ENCODE measurements around the gene OR51G1.
"Not testable (repeated sequence)": the region's sequence is repeated elsewhere in the genome, so short reads cannot be mapped to it uniquely, and the experiment has no call there.

Gene OR51G1, protein sequence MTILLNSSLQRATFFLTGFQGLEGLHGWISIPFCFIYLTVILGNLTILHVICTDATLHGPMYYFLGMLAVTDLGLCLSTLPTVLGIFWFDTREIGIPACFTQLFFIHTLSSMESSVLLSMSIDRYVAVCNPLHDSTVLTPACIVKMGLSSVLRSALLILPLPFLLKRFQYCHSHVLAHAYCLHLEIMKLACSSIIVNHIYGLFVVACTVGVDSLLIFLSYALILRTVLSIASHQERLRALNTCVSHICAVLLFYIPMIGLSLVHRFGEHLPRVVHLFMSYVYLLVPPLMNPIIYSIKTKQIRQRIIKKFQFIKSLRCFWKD

DNA sequence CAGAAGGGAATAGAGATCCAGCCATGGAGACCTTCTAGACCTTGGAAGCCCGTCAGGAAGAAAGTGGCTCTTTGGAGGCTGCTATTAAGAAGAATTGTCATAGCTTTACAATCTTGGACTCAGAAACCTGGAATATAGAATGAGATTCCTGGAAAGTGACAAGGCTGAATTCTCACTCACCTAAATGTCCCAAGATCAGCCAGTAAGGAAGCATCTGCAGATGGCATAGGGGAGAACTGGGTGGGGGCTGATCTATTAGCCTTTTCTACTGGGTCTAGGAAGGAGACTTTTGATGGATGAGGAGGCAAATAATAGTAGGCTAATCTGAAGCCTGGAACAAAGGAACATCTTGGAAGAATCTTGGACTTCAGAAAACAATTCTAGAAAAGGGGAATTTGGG lies at the start of gene OR51G1:
Gene OR51G1, minus strand, starts transcription at position 101 of the 400 bp plus-strand sequence. Its CDS starts 0 bp downstream, at position 101.
- DNase-seq = no peak

DNA sequence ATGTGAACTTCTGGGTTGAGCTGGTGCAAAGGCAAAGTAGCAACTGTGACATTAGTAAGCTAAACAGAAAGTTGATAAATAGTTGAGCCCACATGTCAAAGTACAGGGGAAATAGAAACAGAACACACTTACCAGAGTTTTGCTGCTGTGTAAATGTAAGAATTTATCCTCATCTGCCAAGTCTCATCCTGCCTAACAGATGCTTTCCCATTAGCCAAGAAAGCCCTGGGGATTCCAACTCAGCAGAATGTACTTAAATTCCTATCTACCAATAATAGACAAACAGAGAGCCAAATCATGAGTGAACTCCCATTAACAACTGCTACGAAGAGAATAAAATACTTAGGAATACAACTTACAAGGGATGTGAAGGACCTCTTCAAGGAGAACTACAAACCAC lies 38.7 kb upstream of the OR51G1 start:
- DNase-seq = no peak

DNA sequence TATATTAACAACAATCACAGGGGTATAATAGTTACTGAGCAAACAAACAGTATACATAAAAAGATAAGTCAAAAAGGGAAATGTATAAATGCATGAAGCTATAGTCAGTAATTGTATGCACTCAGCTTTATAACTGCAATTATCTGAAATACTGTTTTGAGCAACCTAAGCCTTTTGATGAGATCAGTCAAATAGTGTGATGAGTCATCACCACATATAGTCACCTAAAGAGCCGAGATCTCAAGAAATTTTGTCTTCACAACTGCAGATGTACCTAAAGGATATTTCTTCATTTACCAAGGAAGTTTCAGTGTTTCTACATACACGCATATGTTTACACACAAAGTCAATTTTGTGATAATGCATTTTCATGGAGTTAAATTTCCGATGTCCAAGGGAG lies 36.7 kb upstream of the OR51G1 start:
- DNase-seq = no peak

DNA sequence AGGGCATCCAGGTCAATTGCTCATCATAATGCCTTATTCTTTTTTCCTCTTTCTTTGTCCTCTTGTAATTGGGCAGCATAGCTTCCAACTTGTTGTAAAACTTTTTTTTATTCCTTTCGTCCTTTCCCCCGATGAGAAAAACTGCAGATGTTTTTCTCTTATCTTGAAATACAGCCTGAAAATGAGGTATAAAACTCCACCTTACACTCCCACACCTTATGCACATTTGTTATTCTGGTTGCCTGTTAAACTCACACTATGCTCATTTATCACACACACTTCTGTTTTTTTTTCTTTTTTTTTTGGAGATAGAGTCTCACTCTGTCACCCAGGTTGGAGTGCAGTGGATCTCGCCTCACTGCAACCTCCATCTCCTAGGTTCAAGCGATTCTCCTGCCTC lies 33.3 kb upstream of the OR51G1 start:
- DNase-seq = no peak

DNA sequence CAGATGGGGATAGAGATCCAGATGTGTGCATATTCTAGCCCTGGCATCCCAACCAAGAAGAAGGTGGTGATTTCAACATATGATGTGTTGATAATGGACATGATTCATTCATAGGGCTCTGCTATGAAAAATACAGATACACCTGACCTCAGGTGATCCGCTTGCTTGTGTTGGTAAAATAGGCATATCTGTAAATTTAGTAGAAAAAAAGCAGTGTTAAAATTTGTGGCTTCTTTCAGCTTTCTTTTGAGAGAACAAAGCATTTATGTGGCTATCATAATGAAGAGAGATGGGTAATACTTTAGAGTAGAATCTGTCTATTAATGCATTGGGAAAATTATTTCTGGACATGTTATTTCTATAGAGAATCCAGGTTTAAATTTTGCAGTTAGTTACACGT lies 31.5 kb upstream of the OR51G1 start, which contains the start of gene OR51A2:
Gene OR51A2, minus strand, starts transcription at position 101 of the 400 bp plus-strand sequence. Its CDS starts 0 bp downstream, at position 101.
- not testable (repeated sequence) for DNase-seq

DNA sequence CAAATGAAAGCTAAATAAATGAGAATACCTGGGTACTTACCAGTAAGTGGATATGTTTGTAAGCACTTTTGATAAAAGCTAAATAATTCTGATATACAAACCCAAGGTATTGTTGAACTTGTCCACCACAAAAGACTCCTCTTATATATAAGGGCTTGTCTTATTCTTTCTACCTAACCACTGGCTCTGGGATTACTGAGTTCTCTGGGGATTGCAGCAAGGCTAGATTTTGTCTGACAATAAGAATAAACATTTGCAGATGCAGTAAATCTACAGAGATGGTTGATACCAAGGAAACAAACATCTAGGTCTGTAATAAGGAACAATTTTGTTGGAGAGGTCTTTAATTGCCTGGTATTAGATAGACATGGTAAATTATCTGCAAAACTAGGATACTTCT lies 23.4 kb upstream of the OR51G1 start, which contains the start of gene OR51A4:
Gene OR51A4, minus strand, starts transcription at position 101 of the 400 bp plus-strand sequence. CDS start 505 bp downstream, outside the sequence.
- DNase-seq = no peak

DNA sequence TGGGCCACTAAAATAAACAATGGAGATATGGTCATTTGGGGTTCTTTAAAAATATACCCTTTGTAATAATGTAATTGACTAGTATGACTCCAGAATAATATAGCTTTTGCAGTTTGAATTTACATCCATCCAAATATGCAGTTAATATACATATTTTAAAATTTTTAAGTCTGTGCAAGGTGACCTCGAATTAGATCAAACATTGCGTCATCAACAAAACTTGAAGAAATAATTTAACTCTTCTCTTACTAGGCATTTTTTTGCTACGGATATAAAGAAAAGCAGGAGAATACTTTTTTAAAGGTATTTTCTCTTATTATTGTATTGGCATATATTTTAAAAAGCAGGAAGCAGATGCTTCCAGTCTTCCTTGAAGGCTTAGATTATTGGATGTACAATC lies 12.6 kb upstream of the OR51G1 start:
- DNase-seq = no peak

DNA sequence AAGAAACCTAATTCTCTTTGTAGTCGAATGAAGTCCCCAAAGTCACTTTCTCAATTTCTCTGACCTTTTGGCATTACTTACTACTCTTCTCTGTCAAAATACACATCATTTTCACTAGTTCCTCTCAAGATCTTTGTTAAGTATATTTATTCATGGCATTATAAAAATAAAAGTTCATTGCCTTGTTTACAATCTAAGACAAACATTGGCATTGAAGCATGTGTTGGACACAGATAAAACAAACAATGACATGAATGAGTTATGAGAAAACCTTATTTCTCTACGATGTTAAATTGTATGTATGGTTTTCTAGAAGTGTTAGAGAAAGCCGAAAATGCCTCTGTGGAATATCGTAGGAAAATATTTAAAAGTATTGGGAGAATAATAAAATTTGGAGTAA lies 8.6 kb upstream of the OR51G1 start:
- DNase-seq = no peak

DNA sequence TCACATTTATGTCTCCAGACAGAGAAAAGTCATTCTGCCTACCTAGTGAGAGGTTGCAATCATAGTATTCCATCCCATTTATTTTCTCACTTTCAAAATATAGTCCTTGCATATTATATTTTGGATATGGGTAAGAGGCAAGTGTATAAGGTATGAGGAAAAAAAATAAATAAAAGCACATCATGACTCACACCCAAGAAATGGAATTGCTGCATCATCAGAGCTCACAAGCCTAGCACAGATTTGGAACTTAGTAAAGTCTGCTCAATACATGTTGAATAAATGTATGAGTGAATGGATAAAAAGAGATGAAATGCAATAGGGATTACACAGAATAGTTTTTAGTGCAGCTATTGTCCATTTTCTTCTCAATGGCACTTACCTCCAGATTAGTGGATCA lies 2.5 kb upstream of the OR51G1 start:
- DNase-seq = no peak

DNA sequence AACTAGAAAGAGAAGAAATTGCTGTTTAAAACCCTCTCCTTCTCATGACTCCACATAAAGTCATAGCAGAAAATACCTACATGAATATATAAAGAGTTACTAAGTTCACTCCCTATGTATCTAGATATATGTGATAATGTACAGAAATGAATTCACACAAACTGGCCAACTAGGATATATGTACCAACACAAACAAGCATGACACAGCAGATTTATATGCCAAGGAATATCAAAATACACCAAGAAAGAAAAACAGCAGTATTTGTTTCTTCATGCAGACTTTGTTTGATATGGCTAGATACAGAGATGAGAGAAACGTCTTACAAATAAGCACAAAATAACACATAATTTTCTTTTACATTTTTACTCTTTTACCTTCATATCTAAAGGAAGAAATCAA lies 1.8 kb downstream of the OR51G1 start:
- no peak for DNase-seq

DNA sequence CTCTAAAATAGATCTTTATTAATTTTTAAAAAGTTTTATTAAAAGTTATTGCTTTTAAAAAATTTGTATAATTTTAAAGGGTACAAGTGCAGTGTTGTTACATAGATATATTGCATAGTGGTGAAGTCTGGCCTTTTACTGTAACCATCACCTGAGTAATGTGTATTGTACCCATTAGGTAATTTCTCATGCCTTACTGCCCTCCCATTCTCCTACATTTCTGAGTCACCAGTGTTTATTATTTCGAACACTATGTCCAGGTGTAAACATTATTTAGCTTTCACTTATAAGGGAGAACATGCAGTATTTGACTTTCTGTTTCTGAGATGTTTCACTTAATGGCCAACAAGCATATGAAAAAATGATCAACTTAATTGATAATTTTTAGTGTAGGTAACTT lies 2.3 kb downstream of the OR51G1 start:
- no peak for DNase-seq

DNA sequence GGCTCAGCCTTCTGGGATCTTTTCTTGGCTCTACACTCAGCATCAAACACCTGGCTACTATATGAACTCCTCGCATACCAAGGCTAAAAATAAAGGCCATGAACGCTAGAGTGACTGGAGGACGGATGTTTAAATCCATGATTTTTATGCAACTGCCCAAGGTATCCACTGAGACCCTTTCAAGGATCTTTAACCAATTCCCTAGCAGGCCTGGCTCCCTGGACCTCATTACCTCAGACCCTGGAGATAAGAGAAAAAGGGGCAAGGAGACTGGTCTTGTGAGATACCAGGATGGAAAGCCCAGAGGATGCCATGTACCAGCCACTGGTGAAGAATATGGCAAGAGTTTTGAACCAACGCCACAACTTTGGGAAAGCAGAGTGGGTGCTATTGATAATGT lies 4.9 kb downstream of the OR51G1 start, which contains the start of gene OR51G2:
Gene OR51G2, minus strand, starts transcription at position 101 of the 400 bp plus-strand sequence. CDS start 3,687 bp downstream, outside the sequence.
- DNase-seq = no peak

DNA sequence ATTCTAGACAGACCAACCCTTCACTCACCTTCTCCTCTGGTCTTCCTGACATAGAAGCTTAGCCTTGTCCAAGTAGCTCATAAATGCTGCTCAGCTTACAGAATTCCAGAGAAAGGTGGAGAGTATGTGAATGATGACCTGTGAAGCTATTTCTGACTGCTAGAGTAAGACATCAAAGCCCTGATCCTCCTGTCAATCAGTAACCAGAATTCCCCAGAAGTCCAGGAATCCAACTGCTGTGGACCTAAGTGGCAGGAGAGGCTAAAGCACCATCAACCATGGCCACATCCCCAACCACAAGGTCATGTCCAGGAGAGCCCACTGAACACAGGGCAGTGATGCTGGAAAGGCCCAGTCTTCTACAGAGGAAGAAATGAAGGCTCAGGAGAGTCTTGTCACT lies 7.6 kb downstream of the OR51G1 start:
- no peak for DNase-seq

DNA sequence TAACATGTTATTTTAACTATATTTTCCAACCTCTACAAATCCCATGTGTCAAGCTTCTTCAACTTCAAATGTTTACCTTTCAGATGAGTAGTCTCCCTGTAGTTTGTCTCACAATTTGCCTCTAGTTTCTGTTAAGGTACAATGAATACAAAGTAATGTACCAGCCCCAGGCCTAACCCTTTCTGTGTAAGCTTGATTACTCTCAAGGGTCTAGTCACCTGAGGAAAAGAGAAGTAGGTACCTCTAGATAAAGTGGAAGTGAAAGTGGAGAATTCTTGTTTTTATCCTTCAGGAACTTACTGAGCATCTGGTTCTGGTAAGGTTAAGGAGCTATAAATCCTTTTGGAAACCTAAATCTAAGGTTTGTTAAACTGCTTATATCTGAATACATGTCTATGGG lies 20.7 kb downstream of the OR51G1 start, which contains the start of gene OR51A7:
Gene OR51A7, plus strand, starts transcription at position 300 of the 400 bp plus-strand sequence. CDS start 3,587 bp downstream, outside the sequence.
- no peak for DNase-seq

DNA sequence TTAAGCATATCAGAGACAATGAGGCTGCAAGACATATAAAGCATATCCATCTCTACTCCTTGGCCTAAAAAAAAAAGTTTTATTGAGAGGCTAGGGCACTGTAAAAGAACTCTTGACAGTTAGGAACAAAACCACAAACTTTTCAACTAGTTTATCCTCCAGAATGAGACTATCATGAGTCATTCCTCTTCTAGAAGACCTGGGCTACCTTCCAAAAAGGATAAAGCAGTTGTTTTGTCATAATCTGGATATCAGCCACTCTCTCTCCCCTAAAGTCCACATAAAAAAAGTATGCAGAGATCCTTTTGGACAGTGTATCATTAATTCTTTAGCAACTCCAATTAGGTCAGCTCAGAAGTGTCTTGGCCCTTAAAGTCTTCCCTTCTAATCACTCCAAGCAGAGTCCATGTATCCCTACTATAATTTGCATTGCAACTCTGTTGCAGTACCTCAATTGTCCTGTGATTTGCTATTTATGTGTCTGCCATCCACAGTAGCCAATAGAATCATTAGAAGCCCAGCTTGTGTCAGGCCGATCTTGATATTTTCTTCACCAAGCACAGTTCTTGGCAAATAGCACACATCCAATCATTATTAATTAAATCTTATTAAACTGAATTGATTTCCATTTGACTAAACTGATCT lies 32.0 kb downstream of the OR51G1 start:
- DNase-seq = no peak

DNA sequence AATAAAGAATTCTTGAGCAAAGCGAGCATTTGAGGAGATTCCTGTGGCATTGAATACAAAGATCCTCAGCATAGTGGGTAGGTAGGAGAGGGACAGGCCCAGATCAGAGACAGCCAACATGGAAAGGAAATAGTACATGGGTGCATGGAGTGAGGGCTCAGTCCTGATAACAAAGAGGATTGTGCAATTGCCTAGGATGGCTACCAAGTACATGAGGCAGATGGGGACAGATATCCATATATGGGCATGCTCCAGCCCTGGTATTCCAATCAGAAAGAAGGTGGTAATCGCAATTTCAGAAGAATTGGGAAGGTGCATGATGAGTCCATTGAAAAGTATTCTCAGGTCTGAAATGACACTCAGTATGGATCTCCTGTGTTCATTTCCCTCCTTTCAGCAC lies 33.9 kb downstream of the OR51G1 start:
- DNase-seq = no peak

DNA sequence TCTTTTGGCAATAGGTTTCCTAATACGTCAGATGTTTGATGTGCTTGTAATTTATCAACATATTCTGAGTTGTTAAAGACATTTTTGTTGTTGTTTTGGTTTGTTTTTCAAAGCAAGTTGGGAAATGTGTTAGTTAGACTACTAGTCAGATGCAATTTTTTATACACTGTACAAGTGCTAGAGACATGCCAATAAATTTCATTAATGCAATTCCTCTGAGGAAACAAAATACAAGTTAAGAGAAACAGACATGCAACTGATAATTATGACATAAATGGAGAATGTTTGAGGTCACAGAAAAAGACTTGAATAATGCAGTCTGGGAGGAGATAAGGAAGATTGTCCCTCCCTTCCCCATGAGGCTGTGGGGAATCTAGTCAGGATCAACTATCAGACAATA lies 36.5 kb downstream of the OR51G1 start:
- no peak for DNase-seq

DNA sequence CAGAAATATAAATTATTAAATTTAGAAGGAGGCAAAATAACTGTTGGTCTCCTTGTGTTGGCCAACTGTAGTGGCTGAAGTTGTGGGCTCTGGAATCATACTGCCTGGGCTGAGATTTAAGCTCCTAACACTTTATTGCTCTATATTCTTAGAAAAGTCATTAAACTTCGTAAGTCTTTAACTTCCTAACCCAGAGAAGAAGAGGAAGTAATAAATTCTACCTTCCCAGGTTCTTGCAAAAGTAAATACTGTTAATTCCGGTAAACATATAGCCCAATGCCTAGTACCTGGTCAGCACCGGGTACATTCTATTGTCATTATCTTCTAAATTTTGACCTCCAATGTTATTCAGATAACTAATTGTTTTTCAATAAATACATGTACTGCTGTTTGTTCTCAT lies 38.0 kb downstream of the OR51G1 start:
- DNase-seq = no peak

DNA sequence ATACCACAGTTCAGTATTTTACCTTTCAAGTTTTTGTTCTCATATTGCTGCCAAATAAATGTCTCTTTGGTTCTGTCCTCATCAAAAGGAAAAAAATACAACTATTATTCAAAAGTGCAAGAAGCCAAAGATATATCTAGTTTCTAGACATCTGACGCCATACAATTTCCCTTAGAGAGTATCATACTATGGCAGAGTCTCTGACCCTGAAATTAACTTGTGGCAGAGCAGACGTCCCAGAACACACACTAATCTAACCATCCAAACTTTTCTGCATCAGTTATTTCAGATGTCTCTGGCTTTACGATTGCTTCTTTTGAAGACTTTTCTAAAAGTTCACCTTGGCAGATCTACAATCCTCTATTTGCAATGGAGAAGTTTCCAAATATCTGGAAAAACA lies 39.8 kb downstream of the OR51G1 start:
- no peak for DNase-seq

DNA sequence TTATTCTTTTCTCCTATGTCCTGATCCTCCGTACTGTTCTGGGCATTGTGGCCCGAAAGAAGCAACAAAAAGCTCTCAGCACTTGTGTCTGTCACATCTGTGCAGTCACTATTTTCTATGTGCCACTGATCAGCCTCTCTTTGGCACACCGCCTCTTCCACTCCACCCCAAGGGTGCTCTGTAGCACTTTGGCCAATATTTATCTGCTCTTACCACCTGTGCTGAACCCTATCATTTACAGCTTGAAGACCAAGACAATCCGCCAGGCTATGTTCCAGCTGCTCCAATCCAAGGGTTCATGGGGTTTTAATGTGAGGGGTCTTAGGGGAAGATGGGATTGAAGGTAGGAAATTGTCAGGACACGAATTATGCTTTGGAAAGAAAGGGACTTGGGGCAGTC lies 41.6 kb downstream of the OR51G1 start:
- DNase-seq = no peak

DNA sequence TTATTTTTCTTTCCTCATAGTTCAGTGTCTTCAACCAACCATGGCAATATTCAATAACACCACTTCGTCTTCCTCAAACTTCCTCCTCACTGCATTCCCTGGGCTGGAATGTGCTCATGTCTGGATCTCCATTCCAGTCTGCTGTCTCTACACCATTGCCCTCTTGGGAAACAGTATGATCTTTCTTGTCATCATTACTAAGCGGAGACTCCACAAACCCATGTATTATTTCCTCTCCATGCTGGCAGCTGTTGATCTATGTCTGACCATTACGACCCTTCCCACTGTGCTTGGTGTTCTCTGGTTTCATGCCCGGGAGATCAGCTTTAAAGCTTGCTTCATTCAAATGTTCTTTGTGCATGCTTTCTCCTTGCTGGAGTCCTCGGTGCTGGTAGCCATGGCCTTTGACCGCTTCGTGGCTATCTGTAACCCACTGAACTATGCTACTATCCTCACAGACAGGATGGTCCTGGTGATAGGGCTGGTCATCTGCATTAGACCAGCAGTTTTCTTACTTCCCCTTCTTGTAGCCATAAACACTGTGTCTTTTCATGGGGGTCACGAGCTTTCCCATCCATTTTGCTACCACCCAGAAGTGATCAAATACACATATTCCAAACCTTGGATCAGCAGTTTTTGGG lies 42.2 kb downstream of the OR51G1 start, which contains the start of gene OR51T1:
Gene OR51T1, plus strand, starts transcription at position 41 of the 641 bp plus-strand sequence. Its CDS starts 0 bp downstream, at position 41.
- no peak for DNase-seq

DNA sequence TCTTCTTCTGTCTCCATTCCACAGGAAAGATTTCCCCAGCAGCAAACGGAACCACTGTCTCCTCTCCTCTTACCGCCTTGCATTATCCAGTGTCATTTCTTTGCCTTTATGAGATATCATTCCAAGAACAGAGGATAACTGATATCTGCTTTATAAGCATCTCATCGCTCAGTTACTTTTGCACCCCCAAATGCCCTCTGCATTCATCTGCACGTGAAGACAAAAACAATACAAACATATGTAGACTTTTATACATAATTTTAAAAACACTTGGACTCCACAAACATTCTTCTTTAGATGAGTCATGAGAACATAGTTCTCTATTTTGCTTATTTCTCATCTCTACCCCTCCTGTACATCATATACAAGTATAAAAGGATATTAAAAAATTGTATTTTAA lies 43.0 kb downstream of the OR51G1 start:
- DNase-seq = no peak
